Panc1 (cell line): ENCODE results near the gene SCRG1. TPM values are rescaled to one million over a fixed set of nuclear protein-coding genes. Genes with fewer than 3 reads are reported as not detected.

ENCODE experiments used
- ATAC-seq: fragments of 200-7000 bp; cut with Tn5 transposase; 2 replicates; pipeline ENCODE4 v1.9.1; 2020; ENCODE audit warnings: mild to moderate bottlenecking, moderate library complexity
- BruUV-seq: library from RNA; stranded (reverse); fragments of 400-500 nt; replicated peaks from 2 replicates; lab custom pipeline; 2021; lab: Mats Ljungman, UMichigan
- CTCF ChIA-PET: fragments of 300-600 bp; sonication (Branson Sonifier 250); formaldehyde crosslinking; loops from one replicate; lab custom pipeline; 2022; ENCODE audit warnings: antibody characterized with exemption; lab: Charles Lee
- POLR2A ChIA-PET: fragments of 300-600 bp; sonication (Branson Sonifier 250); formaldehyde crosslinking; loops from one replicate; lab custom pipeline; 2022; ENCODE audit warnings: antibody characterized with exemption; lab: Charles Lee
- DNase-seq: peaks from one replicate; pipeline ENCODE4 v3.0.0-alpha.2; 2010; ENCODE audit warnings: low read depth, low spot score
- H3K27ac ChIP-seq: 2 replicates; pipeline ENCODE4 v1.5.1; 2011; ENCODE audit warnings: mild to moderate bottlenecking, low read length, inconsistent platforms
- H3K27me3 ChIP-seq: fragments of 200-500 bp; sonication (Bioruptor generic); 2 replicates; pipeline ENCODE4 v1.6.0; 2014; ENCODE audit warnings: low read length, inconsistent platforms; ENCODE audit not compliant: control insufficient read depth, insufficient read depth
- H3K36me3 ChIP-seq: fragments of 200-500 bp; sonication (Bioruptor generic); 2 replicates; pipeline ENCODE4 v1.5.1; 2014; ENCODE audit warnings: inconsistent platforms, mild to moderate bottlenecking, low read length, moderate library complexity; ENCODE audit not compliant: control insufficient read depth, insufficient read depth
- H3K4me1 ChIP-seq: 2 replicates; pipeline ENCODE4 v1.5.1; 2011; ENCODE audit warnings: inconsistent platforms, mild to moderate bottlenecking, low read length, moderate library complexity; ENCODE audit not compliant: control insufficient read depth, insufficient read depth
- H3K4me3 ChIP-seq, 2 experiments: 2 replicates each; pipeline ENCODE4 v1.5.1; 2011 to 2012; ENCODE audit warnings: low read depth in 2 of 2, low read length in 2 of 2, mild to moderate bottlenecking in 2 of 2, inconsistent platforms in 1 of 2, moderate library complexity in 1 of 2
- H3K9me3 ChIP-seq: fragments of 200-500 bp; sonication (Bioruptor generic); 2 replicates; pipeline ENCODE4 v1.5.1; 2014; ENCODE audit warnings: low read depth, mild to moderate bottlenecking, inconsistent platforms, low read length, moderate library complexity; ENCODE audit not compliant: control insufficient read depth, insufficient read depth
- POLR2AphosphoS5 ChIP-seq: IDR thresholded peaks from 2 replicates; pipeline ENCODE4 v1.6.1; 2012; ENCODE audit warnings: mild to moderate bottlenecking, low read depth, low read length, moderate library complexity
- SIN3A ChIP-seq: IDR thresholded peaks from 2 replicates; pipeline ENCODE4 v1.6.1; 2012; ENCODE audit warnings: low read depth, mild to moderate bottlenecking, low read length, moderate library complexity, borderline replicate concordance; ENCODE audit not compliant: insufficient read depth
- TCF7L2 ChIP-seq: IDR thresholded peaks from 2 replicates; pipeline ENCODE4 v1.6.1; 2011; ENCODE audit warnings: mild to moderate bottlenecking, low read depth, low read length, inconsistent platforms
- in situ Hi-C: cut with HindIII; loops from 2 replicates; pipeline ENCODE4 v1.10.0; 2016; ENCODE audit warnings: low sequenced_read_pairs, low pct_unique_long_range_greater_than_20kb
- intact Hi-C: fragments of 100-400 bp; cut with micrococcal nuclease; formaldehyde crosslinking; loops from one replicate; pipeline ENCODE4 v1.10.0; 2022; ENCODE audit not compliant: unreplicated experiment
- total RNA-seq: library from RNA; stranded (reverse); gene quantifications from one replicate; pipeline ENCODE4 v1.2.1, GENCODE V29; 2021; ENCODE audit not compliant: unreplicated experiment
- TF ChIP-seq, protein P1 (sequence below), 2 experiments: IDR thresholded peaks; 2 replicates each; pipeline ENCODE4 v1.6.1; 2011 to 2012; ENCODE audit warnings: low read depth in 2 of 2, control low read depth in 1 of 2, low read length in 1 of 2, mild to moderate bottlenecking in 1 of 2, moderate library complexity in 1 of 2; ENCODE audit not compliant: insufficient read depth in 1 of 2
- TF ChIP-seq, protein P2 (sequence below): fragments of 450-650 bp; IDR thresholded peaks from 2 replicates; pipeline ENCODE4 v1.5.1; 2017; ENCODE audit warnings: mild to moderate bottlenecking

Gene SCRG1
- total RNA-seq, 1 experiment from 2014 or later: not detected

DNA sequence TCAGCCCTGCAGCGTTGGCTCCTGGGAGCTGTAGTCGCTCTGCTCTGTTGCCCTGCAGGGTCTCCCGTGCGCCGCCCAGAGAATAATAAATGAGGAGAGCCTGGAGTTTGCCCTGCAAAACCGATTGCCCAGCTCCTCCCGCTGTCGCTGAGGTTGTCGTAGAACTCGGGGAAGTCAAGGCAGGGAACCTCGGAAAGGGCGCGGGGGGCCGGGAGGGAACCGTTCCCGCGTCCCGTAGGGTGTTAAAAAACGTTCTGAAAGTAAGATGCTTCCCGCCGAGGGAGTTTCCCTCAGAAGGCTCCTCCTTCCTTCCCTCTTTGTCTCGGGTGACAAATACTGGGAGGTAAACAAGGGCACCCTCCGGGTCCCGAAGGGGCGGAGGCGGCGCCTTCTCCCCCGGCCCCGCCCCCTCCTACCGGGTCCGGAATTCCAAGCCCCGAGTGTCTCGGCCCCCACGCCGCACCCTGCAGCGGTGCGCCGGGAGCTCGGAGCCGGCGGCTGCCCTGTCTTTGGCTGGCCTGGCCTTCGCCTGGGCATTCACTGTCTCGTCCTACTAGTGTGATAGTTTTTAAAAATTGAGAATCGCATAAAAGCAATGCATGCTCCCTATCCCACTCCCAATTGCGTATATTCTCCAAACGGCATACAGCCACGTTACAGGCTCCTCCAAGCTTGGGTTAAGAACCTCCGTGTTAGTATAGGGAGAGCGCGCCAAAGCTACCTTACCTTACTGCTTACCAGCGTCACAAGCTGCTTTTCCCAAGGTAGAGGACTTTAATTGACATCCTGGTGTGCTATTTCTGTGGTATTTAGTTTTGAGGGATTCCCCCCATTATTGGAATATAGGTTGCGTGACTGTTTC lies 63.8 kb downstream of the SCRG1 start:
- no peak for DNase-seq
- peaks cover 11% of the 10 kb centered on the region; the same call in 1 of the 2 replicates for H3K4me1 ChIP-seq
- H3K4me3 ChIP-seq: peak overlapping the region; percentile 84 to 91
- ChIA-PET CTCF (no interaction called here), POLR2A (interaction anchor here (0.7 to 3.1 kb wide), 2 partner anchors 32 to 35 kb away, joined by 3 to 19 read pairs; partner anchors contain the start of gene SAP30)
- intact Hi-C loops (loop anchor here (5.0 kb wide), 1 partner anchor 32 kb away; no protein-coding TSS in a partner anchor), in situ Hi-C loops (no loop called here)
- peak; percentile 77 for ATAC-seq
- peak overlapping the region; percentile 97 for H3K27ac ChIP-seq
- H3K27me3 ChIP-seq: no peaks in the 10 kb centered on the region
- no peak for TF ChIP-seq TCF7L2
- TF ChIP-seq, protein P1, sequence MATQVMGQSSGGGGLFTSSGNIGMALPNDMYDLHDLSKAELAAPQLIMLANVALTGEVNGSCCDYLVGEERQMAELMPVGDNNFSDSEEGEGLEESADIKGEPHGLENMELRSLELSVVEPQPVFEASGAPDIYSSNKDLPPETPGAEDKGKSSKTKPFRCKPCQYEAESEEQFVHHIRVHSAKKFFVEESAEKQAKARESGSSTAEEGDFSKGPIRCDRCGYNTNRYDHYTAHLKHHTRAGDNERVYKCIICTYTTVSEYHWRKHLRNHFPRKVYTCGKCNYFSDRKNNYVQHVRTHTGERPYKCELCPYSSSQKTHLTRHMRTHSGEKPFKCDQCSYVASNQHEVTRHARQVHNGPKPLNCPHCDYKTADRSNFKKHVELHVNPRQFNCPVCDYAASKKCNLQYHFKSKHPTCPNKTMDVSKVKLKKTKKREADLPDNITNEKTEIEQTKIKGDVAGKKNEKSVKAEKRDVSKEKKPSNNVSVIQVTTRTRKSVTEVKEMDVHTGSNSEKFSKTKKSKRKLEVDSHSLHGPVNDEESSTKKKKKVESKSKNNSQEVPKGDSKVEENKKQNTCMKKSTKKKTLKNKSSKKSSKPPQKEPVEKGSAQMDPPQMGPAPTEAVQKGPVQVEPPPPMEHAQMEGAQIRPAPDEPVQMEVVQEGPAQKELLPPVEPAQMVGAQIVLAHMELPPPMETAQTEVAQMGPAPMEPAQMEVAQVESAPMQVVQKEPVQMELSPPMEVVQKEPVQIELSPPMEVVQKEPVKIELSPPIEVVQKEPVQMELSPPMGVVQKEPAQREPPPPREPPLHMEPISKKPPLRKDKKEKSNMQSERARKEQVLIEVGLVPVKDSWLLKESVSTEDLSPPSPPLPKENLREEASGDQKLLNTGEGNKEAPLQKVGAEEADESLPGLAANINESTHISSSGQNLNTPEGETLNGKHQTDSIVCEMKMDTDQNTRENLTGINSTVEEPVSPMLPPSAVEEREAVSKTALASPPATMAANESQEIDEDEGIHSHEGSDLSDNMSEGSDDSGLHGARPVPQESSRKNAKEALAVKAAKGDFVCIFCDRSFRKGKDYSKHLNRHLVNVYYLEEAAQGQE (IDR thresholded peaks at IDR 0.05; ENCODE audit: insufficient read depth in 1 of 2, low read depth in 2 of 2, low read length in 1 of 2): no peak
- peak; percentile 62 for TF ChIP-seq POLR2AphosphoS5
- TF ChIP-seq, protein P2, sequence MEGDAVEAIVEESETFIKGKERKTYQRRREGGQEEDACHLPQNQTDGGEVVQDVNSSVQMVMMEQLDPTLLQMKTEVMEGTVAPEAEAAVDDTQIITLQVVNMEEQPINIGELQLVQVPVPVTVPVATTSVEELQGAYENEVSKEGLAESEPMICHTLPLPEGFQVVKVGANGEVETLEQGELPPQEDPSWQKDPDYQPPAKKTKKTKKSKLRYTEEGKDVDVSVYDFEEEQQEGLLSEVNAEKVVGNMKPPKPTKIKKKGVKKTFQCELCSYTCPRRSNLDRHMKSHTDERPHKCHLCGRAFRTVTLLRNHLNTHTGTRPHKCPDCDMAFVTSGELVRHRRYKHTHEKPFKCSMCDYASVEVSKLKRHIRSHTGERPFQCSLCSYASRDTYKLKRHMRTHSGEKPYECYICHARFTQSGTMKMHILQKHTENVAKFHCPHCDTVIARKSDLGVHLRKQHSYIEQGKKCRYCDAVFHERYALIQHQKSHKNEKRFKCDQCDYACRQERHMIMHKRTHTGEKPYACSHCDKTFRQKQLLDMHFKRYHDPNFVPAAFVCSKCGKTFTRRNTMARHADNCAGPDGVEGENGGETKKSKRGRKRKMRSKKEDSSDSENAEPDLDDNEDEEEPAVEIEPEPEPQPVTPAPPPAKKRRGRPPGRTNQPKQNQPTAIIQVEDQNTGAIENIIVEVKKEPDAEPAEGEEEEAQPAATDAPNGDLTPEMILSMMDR: no peak
- peak; percentile 43; the same call in 1 of the 2 replicates for TF ChIP-seq SIN3A
- no peaks in the 10 kb centered on the region for H3K9me3 ChIP-seq
- peaks cover 10% of the 10 kb centered on the region for H3K36me3 ChIP-seq
- TSS peak; percentile 76 for BruUV-seq

Other genes with a start within 250 kb of the SCRG1 start
- gene GALNT7, start 230.3 kb downstream of the SCRG1 start, total RNA-seq: 156 TPM
- 183 TPM for gene HMGB2, start 64.8 kb downstream of the SCRG1 start, total RNA-seq
- 23.4 TPM for gene SAP30, start 28.2 kb downstream of the SCRG1 start, total RNA-seq
- gene HAND2, start 131.1 kb upstream of the SCRG1 start, total RNA-seq: 0.31 TPM